GM12891 (cell line): Measurements from ENCODE around the gene GLYATL1.
"Not testable (repeated sequence)": the region's sequence is repeated elsewhere in the genome, so short reads cannot be mapped to it uniquely, and the experiment has no call there.

Experiments
- POLR2A ChIP-seq: IDR thresholded peaks from 2 replicates; pipeline ENCODE4 v1.6.1; 2011; ENCODE audit warnings: low read depth, low read length, control low read depth
- POLR2AphosphoS5 ChIP-seq: IDR thresholded peaks from 2 replicates; pipeline ENCODE4 v1.6.1; 2011; ENCODE audit warnings: low read depth, low read length, control low read depth

DNA sequence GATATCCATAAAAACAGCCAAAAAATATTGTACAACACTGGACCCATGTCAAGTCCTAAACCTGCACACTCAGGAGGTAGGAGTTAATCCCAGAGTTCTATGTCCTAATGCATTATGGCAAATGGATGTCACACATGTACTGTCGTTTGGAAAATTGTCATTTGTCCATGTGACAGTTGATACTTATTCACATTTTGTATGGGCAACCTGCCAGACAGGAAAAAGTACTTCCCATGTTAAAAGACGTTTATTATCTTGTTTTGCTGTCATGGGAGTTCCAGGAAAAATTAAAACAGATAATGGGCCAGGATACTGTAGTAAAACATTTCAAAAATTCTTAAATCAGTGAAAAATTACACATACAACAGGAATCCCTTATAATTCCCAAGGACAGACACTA lies 62.7 kb downstream of the GLYATL1 start:
- TF ChIP-seq POLR2AphosphoS5, POLR2A: not testable (repeated sequence)
